Fibroblast of the aortic adventitia (primary cell): ENCODE measurements around the gene MXRA8. TPM values are rescaled to one million over a fixed set of nuclear protein-coding genes. Genes with fewer than 3 reads are reported as not detected.

ENCODE experiments used
- DNase-seq: peaks from one replicate; pipeline ENCODE4 v3.0.0-alpha.2; 2010; ENCODE audit warnings: low read depth
- H3K4me3 ChIP-seq: 2 replicates; pipeline ENCODE4 v1.5.1; 2011; ENCODE audit warnings: low read depth, mild to moderate bottlenecking, control low read depth, low read length, moderate library complexity
- CTCF ChIP-seq: IDR thresholded peaks from 2 replicates; pipeline ENCODE4 v1.5.1; 2011; ENCODE audit warnings: mild to moderate bottlenecking, low read length, control low read depth, inconsistent platforms; ENCODE audit not compliant: insufficient read depth
- total RNA-seq: library from RNA; depleted of rRNA; stranded (reverse); fragments of >200 nt; gene quantifications from 2 replicates; pipeline ENCODE4 v1.2.3, GENCODE V29; 2012; ENCODE audit warnings: low replicate concordance

Gene MXRA8
- total RNA-seq, 1 donor = 367 TPM

GRCh38 chr1:1347026-1347595, 11.2 kb downstream of the MXRA8 start:
- peak overlapping the region; percentile 80 for H3K4me3 ChIP-seq
- DNase-seq = no peak
- TF ChIP-seq CTCF = no peak

- H3K4me3 ChIP-seq = peak overlapping the region; percentile 37
- no peak for TF ChIP-seq CTCF
- DNase-seq = no peak
Measured at GRCh38 chr1:1346501-1346890, 11.9 kb downstream of the MXRA8 start.

DNA sequence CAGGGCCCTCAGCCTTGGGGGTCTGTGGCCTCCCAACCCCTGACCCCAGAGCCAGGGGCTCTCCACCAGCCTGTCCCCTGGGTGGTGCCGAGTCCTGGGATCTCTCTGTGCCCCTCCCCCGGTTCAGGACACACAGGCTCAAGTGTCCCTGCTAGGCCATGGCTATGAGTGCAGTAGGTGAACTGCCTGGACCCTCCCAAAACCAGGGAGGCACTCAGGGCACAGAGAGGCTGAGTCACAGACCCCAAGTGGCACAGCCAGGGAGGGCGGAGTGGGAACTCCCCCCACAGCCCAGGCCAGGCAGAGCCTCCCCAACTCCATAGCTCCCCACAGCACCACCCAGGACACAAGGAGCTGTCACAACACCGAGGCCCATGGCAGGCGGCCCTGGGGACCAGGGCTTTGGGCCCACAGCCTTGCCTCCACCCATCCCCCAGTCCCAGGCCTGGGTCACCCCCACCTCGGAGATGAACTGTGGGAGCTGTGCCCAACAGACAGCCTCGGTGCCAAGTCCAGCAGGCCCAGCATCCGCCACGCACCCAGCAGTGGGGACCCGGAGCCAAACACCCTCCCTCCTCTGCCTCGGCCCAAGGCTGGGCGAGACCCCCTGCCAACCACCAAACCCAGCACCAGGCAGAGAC, 12.4 kb downstream of the MXRA8 start:
- no peak for DNase-seq
- peak overlapping the region; percentile 37 for H3K4me3 ChIP-seq

GRCh38 chr1:1345384-1345783, 13.0 kb downstream of the MXRA8 start:
- TF ChIP-seq CTCF = peak; percentile 4
- peak overlapping the region; percentile 17 for H3K4me3 ChIP-seq
- no peak for DNase-seq

More for the DNA sequence above, 12.4 kb downstream of the MXRA8 start:
- TF ChIP-seq CTCF = no peak

DNA sequence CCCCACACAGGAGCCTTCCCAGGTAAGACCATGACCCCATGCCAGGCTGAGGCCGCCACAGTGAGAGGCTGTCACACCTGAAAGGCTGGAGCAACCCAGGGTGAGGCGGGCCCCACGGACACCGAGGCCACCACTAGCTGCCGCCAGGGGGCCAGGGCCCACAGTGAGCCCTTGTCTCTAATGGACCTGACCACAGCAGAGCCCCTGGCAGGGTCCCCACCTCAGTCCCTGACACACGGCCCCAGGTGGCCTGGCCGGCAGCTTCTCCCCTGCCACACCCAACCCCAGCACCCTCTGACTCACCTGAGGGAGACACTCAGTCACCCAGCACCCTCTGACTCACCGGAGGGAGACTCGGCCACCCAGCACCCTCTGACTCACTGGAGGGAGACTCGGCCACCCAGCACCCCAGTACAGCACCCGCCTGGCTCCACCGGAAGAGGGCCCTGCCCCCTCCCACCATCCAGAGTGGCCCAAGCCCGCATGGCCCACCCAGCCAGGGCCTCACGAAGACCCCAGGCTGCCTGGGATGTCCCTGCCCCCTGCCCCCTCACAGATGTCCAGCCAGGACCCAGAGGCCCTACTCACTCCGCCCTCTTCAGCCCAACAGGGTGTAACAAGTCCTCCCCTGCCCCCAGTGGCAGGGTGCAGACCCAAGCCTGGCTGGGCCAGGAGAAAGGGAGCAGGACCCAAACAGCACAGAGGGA, 13.5 kb downstream of the MXRA8 start:
- peak; percentile 58 for DNase-seq
- peak; percentile 57 for TF ChIP-seq CTCF
- peak overlapping the region; percentile 17 for H3K4me3 ChIP-seq

DNA sequence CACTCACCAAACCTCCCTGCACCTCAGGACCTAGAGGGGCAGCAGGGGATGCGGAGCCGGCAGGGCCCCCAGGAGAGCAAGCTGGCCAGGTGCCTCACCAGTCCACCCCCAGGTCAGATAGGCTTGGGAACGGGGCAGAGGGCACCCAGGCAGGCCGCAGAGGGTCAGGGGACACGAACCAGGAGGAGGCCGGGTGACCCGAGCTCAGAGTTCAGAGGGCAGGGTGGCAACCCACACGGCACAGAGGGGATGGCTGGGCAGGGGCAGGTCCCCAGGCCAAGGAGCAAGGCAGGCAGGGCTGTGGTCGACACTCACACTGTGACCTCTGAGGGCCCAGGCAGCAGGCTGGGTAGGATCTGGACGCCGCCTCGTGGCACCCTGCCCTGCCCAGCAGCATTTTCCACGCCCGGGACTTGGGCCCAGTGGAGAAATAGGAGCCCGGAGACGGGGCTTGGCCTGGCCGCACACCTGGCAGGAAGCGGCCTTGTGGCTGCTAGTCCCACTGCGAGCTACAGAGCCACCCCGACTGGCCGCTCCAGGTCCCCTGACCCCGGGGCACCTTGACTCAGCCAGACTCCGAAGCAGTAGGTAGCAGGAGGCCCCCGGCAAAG, 14.4 kb downstream of the MXRA8 start:
- TF ChIP-seq CTCF = no peak
- DNase-seq = no peak
- no peak overlapping the region for H3K4me3 ChIP-seq
